ENCODE results near the gene AP4B1. TPM values are rescaled to one million over a fixed set of nuclear protein-coding genes. Genes with fewer than 3 reads are reported as not detected.
A peak's percentile ranks its signal among the peaks of the same experiment; 100 is the strongest.

The AP4B1 gene
- total RNA-seq, 1 donor from 2014 or later, result 31.6 TPM

DNA sequence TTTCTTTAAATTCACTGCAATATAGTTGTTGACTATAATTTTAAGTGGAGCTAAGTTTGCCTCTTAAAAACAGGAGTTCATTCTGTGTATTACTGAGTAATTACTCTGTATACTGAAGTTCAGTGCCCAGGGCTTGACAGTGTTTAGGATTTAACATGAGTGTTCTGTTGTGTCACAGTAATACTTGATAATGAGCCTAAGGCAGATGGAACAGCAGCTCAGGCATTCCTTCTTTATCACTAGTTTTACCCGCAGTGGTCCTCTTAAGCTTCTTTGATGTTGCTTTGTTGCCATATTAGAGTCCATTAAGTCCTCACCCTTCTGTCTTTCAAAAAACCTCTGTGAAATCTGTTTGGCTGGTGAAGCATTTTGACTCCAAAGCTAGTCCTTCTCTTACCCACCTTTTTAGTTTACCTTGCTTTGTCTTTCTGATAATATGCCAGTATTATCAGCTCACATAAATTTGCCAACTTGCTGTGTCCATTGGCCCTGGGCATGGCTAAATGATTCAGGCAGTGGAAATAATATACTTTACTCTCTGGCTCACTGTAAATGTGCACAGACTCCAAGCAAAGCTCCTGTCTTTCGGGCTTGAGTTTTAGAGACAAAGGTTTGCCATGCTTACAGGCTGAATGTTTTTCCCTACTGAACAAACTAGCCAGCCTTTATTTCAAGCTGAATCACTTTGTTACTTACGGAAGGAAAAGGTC lies 42.2 kb upstream of the AP4B1 start:
- no peak for DNase-seq (ENCODE audit: low spot score in 2 of 2, unreplicated experiment in 2 of 2)
- no peaks in the 10 kb centered on the region for H3K27me3 Mint-ChIP-seq (ENCODE audit: low read depth)
- H3K9me3 Mint-ChIP-seq, result peaks cover 7% of the 10 kb centered on the region
- H3K36me3 Mint-ChIP-seq, result peaks cover 20% of the 10 kb centered on the region
- TF ChIP-seq, protein P1, sequence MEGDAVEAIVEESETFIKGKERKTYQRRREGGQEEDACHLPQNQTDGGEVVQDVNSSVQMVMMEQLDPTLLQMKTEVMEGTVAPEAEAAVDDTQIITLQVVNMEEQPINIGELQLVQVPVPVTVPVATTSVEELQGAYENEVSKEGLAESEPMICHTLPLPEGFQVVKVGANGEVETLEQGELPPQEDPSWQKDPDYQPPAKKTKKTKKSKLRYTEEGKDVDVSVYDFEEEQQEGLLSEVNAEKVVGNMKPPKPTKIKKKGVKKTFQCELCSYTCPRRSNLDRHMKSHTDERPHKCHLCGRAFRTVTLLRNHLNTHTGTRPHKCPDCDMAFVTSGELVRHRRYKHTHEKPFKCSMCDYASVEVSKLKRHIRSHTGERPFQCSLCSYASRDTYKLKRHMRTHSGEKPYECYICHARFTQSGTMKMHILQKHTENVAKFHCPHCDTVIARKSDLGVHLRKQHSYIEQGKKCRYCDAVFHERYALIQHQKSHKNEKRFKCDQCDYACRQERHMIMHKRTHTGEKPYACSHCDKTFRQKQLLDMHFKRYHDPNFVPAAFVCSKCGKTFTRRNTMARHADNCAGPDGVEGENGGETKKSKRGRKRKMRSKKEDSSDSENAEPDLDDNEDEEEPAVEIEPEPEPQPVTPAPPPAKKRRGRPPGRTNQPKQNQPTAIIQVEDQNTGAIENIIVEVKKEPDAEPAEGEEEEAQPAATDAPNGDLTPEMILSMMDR (IDR thresholded peaks at IDR 0.05; ENCODE audit: unreplicated experiment), result no peak
- no peak overlapping the region for H3K4me3 Mint-ChIP-seq
- peak overlapping the region; percentile 70 for H3K27ac Mint-ChIP-seq
- peaks cover 26% of the 10 kb centered on the region for H3K4me1 Mint-ChIP-seq

DNA sequence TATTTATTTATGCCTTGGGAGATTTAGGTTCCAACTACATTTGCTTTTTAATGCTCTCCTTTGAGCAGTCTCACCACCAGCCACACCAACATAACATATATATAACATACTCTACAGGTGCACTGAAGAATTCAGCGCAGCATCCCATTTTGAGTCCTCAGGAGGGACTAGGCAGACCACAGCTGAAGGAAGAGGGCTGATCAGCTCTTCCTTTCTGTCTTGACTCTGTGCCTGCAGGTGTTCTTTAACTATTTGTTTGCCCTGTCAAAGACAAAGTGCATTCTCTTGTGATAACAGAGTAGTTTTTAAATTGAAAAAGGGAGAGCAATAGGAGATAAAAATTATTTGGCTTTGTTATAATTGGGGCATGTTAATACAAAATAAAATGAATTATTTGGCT lies 41.5 kb upstream of the AP4B1 start:
- Mint-ChIP-seq H3K27me3 (ENCODE audit: low read depth) (no peaks in the 10 kb centered on the region), H3K27ac (peak overlapping the region; percentile 47), H3K4me1 (peaks cover 26% of the 10 kb centered on the region), H3K36me3 (peaks cover 23% of the 10 kb centered on the region), H3K9me3 (peaks cover 7% of the 10 kb centered on the region), H3K4me3 (no peak overlapping the region)
- TF ChIP-seq, protein P1 (IDR thresholded peaks at IDR 0.05; ENCODE audit: unreplicated experiment), result no peak
- DNase-seq (ENCODE audit: low spot score in 2 of 2, unreplicated experiment in 2 of 2), result no peak

DNA sequence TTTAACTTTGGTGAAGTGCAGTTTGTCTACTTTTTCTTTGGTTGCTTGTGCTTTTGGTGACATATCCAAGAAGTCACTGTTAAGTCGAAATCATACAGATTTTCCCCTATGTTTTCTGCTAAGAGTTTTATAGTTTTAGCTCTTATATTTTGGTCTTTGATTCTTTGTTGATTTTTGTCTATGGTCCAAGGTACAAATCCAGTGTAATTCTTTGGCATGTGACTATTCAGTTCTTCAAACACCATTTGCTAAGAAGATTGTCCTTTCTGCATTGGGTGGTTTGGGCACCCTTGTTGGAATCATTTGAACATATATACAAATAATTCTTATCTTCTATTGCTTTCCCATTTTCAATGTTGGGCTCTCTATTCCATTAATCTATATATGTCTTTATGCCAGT lies 40.7 kb upstream of the AP4B1 start:
- Mint-ChIP-seq H3K9me3 (peaks cover 7% of the 10 kb centered on the region), H3K27ac (no peak overlapping the region), H3K4me1 (peaks cover 26% of the 10 kb centered on the region), H3K27me3 (ENCODE audit: low read depth) (no peaks in the 10 kb centered on the region), H3K4me3 (no peak overlapping the region), H3K36me3 (peaks cover 29% of the 10 kb centered on the region)
- TF ChIP-seq, protein P1 (IDR thresholded peaks at IDR 0.05; ENCODE audit: unreplicated experiment), result no peak
- DNase-seq (ENCODE audit: low spot score in 2 of 2, unreplicated experiment in 2 of 2), result no peak

DNA sequence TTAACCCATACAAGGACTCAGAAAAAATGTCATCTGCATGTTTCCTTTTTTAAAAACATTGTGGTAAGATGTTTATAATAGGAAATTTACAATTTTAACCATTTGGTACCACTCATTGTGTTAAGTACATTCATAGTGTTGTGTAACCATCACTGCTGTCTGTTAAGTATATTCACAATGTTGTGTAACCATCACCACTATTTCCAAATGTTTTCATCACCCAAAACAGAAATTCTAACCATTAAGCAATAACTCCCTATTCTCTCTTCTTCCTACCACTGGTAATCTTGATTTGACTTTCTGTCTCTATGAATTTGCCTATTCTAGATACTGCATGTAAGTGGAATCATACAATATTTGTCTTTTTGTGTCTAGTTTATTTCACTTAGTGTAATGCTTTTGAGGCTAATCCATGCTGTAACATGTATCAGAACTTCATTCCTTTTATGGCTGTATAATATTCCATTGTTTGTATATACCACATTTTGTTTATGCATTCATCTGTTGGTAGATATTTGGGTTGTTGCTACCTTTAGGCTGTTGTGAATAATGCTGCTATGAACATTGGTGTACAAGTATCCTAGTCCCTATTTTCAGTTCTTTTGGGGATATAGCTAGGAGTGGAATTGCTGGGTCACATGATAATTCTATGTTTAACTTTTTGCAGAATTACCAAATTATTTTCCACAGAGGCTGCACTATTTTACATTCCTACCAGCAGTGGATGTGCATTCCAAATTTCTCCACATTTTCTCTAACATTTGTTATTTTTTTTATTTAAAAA lies 38.6 kb upstream of the AP4B1 start:
- DNase-seq (ENCODE audit: low spot score in 2 of 2, unreplicated experiment in 2 of 2), result no peak
- H3K36me3 Mint-ChIP-seq, result peaks cover 31% of the 10 kb centered on the region
- H3K27ac Mint-ChIP-seq, result no peak overlapping the region
- TF ChIP-seq, protein P1 (IDR thresholded peaks at IDR 0.05; ENCODE audit: unreplicated experiment), result no peak
- H3K4me3 Mint-ChIP-seq, result no peak overlapping the region
- H3K27me3 Mint-ChIP-seq (ENCODE audit: low read depth), result no peaks in the 10 kb centered on the region
- peaks cover 7% of the 10 kb centered on the region for H3K9me3 Mint-ChIP-seq
- peaks cover 26% of the 10 kb centered on the region for H3K4me1 Mint-ChIP-seq

DNA sequence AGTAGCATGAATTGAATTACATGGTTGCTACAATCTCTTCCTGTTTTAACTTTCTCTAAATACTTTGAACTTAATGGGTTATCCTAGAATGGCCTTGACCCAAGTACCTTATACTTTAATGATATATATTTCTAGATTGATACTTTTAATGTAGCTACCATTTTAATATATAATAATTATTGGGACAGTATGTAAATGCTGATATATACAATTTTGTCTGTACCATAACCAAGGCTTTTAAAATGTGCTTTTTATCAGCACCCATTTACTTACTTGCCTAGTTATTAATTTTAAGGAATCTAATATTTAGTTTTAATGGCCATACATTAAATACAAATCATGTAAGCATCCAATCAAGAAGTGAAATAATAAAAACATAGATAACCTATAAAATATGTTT lies 37.9 kb upstream of the AP4B1 start:
- DNase-seq (ENCODE audit: low spot score in 2 of 2, unreplicated experiment in 2 of 2), result no peak
- H3K27ac Mint-ChIP-seq, result no peak overlapping the region
- H3K9me3 Mint-ChIP-seq, result peaks cover 7% of the 10 kb centered on the region
- H3K4me1 Mint-ChIP-seq, result peaks cover 23% of the 10 kb centered on the region
- peaks cover 31% of the 10 kb centered on the region for H3K36me3 Mint-ChIP-seq
- TF ChIP-seq, protein P1 (IDR thresholded peaks at IDR 0.05; ENCODE audit: unreplicated experiment), result no peak
- no peak overlapping the region for H3K4me3 Mint-ChIP-seq
- no peaks in the 10 kb centered on the region for H3K27me3 Mint-ChIP-seq (ENCODE audit: low read depth)
